Smooth muscle cell of trachea (primary cell): ENCODE data around the gene OR5A2. TPM values are rescaled to one million over a fixed set of nuclear protein-coding genes. Genes with fewer than 3 reads are reported as not detected.

Source experiments
- total RNA-seq: library from RNA; depleted of rRNA; stranded (reverse); fragments of >200 nt; gene quantifications from 2 replicates; pipeline ENCODE4 v1.2.1, GENCODE V29; 2014

Gene OR5A2, protein sequence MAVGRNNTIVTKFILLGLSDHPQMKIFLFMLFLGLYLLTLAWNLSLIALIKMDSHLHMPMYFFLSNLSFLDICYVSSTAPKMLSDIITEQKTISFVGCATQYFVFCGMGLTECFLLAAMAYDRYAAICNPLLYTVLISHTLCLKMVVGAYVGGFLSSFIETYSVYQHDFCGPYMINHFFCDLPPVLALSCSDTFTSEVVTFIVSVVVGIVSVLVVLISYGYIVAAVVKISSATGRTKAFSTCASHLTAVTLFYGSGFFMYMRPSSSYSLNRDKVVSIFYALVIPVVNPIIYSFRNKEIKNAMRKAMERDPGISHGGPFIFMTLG
- total RNA-seq: not detected in 2 replicates

GRCh38 chr11:59426361-59427067, at the start of gene OR5A2:
Gene OR5A2 (minus strand): TSS chr11:59426413. CDS start chr11:59422953, 3,460 bp downstream.

GRCh38 chr11:59473015-59473414, 46.8 kb upstream of the OR5A2 start, which contains the start of gene OR4D10:
Gene OR4D10 (plus strand): TSS chr11:59473315. CDS start chr11:59477430, 4,115 bp downstream.

GRCh38 chr11:59456661-59457060, 30.4 kb upstream of the OR5A2 start, which contains the start of gene OR4D6:
Gene OR4D6 (plus strand): TSS chr11:59456961. CDS start chr11:59456961, 0 bp downstream.

DNA sequence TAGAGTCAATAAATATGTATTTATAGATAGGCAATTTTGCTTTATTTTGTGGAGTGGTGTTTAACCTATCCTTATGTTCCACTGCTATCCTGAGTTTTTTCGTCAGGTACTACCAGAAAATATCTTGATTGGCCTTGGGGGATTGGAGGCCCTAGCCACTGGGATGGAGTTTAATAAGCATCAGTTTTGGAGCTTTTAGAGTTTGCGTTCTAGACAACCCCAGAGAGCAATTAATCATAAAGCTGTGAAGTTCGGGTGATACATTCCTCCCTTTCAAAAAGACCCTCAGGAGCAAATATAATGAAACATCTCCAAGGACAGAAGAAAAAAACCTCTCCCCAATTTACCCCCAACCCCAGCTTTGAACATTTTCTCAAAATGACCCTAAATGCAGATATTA, 10.0 kb upstream of the OR5A2 start, which contains the start of gene OR5A1:
OR5A1 (plus strand) TSS at position 301 of the 400 bp plus-strand sequence. CDS start 6,700 bp downstream, outside the sequence.

Other genes with a start within 250 kb of the OR5A2 start
- gene MPEG1, start 213.5 kb downstream of the OR5A2 start, total RNA-seq: not detected in 2 replicates
- gene OR5AN1, start 67.5 kb downstream of the OR5A2 start, total RNA-seq: not detected in 2 replicates
- gene OR5A1, start 10.1 kb upstream of the OR5A2 start, total RNA-seq: not detected in 2 replicates
- not detected in 2 replicates for gene OR4D6, start 30.5 kb upstream of the OR5A2 start, total RNA-seq
- gene OR4D10, start 46.9 kb upstream of the OR5A2 start, total RNA-seq: not detected in 2 replicates
- not detected in 2 replicates for gene OR4D11, start 77.2 kb upstream of the OR5A2 start, total RNA-seq
- not detected in 2 replicates for gene OR4D9, start 85.1 kb upstream of the OR5A2 start, total RNA-seq
- 34.4 and 50.2 TPM in 2 replicates for gene OSBP, start 189.4 kb upstream of the OR5A2 start, total RNA-seq
- 8.4 and 11.6 TPM in 2 replicates for gene PATL1, start 242.6 kb upstream of the OR5A2 start, total RNA-seq